Lower lobe of right lung (tissue), 2 donors: ENCODE results near the gene ZDHHC8. TPM values are rescaled to one million over a fixed set of nuclear protein-coding genes. Genes with fewer than 3 reads are reported as not detected.

ENCODE experiments used
- ATAC-seq, 2 donors: fragments of 200-7000 bp; cut with Tn5 transposase; one replicate each; pipeline ENCODE4 v1.9.1; 2020 to 2022; ENCODE audit warnings: mild to moderate bottlenecking in 2 of 2, moderate library complexity in 2 of 2
- DNase-seq: peaks from one replicate; pipeline ENCODE4 v3.0.0-alpha.2; 2020
- H3K27ac ChIP-seq: fragments of 200-600 bp; one replicate; pipeline ENCODE4 v1.8.0; 2022
- H3K27me3 ChIP-seq: fragments of 200-600 bp; one replicate; pipeline ENCODE4 v1.8.0; 2022; ENCODE audit warnings: low read depth
- H3K36me3 ChIP-seq: fragments of 200-600 bp; one replicate; pipeline ENCODE4 v1.8.0; 2022; ENCODE audit warnings: mild to moderate bottlenecking
- H3K4me1 ChIP-seq: fragments of 200-600 bp; one replicate; pipeline ENCODE4 v1.8.0; 2022
- H3K4me3 ChIP-seq: fragments of 200-600 bp; one replicate; pipeline ENCODE4 v1.8.0; 2022; ENCODE audit warnings: mild to moderate bottlenecking
- H3K9me3 ChIP-seq: fragments of 200-600 bp; one replicate; pipeline ENCODE4 v1.8.0; 2022
- CTCF ChIP-seq: fragments of 200-600 bp; IDR thresholded peaks from one replicate; pipeline ENCODE4 v1.8.0; 2022; ENCODE audit warnings: antibody characterized with exemption, mild to moderate bottlenecking
- intact Hi-C: fragments of 100-400 bp; cut with DNase I; formaldehyde crosslinking; loops from one replicate; pipeline ENCODE4 v1.11.0; 2022
- total RNA-seq: library from RNA; stranded (reverse); fragmentation: NEBNext Ultra II Directional; extraction: Animal tissue kit (Norgen Biotek cat#: 25700); gene quantifications from one replicate; pipeline ENCODE4 v1.2.1, GENCODE V29; 2021
- donor health status: DM: no; HTN: yes; CAD: no; lungs with severe emphysema.

The ZDHHC8 gene
- total RNA-seq, 1 donor from 2014 or later, result 77.2 TPM

DNA sequence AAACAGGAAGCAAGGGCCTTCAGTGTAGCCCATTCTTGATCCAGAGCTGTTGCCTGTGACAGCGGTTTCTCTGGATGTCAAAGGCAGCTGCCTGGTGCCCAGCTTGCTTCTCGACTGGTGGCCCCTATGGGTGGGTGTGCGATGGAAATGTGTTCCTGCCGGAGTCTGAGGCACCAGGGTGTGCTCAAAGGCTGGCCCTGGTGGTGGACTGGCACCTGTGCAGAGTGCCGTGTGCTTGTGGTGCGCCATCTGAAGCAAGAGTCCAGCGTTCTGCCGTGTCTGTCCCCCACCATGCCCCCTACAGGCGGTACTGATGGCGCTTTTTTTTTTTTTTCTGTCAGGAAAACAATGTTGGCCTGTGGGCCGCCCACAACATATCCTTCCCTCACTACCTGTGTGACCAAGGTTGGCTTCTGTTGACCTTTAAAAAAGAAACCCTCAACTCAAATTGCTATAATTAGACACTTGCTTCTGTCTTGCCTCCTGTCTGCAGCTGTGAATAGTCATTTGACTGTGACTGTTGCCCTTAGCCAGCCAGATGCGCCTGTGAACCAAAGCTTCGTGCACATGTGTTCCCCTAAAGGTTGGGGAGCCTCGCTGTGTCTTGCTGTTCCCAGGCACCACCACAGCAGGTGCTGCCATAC lies 20.4 kb upstream of the ZDHHC8 start:
- Histone ChIP-seq H3K27me3 (no peaks in the 10 kb centered on the region), H3K9me3 (no peaks in the 10 kb centered on the region), H3K4me1 (peaks cover 7% of the 10 kb centered on the region), H3K27ac (no peak overlapping the region), H3K36me3 (peaks cover 99% of the 10 kb centered on the region), H3K4me3 (no peak overlapping the region)
- ATAC-seq (no peak), DNase-seq (peak; percentile 44)
- TF ChIP-seq CTCF, result peak; percentile 25
- intact Hi-C loops, result no loop called here

DNA sequence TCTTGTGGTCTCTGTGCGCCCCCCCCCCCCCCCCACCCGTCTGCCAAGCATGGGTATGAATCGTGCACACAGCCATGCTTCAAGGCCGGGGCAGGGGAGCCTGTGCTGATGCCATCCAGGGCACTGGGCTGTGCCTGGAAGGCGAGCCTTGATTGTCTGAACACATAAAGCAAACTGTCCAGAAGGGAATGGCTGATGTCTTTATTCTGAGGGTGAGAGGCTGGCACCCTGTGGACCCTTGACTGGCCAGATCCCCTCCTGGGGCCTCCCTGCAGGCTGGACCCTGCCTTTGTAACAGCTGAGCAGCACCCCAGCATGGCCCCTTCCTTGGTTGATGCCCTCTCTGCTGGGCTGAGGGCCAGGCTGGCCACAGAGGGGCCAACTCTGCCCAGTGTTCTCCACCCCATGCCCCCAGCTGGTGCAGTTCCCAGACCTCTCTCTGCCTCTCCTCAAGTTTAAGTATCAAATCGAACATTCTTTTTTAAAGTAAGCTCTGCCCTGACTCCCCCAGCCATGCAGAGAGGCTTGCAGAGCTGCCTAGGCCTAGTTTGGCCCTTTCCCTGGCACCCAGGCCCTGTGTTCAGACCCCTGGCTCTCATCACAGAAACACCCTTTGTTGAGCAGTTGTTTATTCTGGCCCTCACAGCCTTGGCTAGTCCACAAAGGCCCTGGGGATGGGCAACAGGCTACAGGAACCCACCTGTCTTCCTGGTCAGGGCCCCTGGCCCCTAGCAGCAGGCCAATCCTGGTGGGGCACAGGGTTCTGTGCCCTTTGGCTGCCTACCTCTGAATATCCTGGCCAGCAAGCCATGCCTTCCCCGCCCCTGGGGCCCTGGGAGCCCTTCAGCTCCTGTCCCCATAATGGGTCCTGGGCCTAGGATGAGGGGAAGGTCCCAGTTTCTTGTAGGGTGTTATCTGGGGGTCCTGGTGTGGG lies 19.6 kb upstream of the ZDHHC8 start:
- H3K27me3 ChIP-seq, result no peaks in the 10 kb centered on the region
- TF ChIP-seq CTCF, result no peak
- DNase-seq (peak; percentile 35), ATAC-seq (no peak)
- no peak overlapping the region for H3K27ac ChIP-seq
- no peaks in the 10 kb centered on the region for H3K9me3 ChIP-seq
- intact Hi-C loops, result no loop called here
- peaks cover 91% of the 10 kb centered on the region for H3K36me3 ChIP-seq
- H3K4me3 ChIP-seq, result no peak overlapping the region
- peaks cover 11% of the 10 kb centered on the region for H3K4me1 ChIP-seq

GRCh38 chr22:20112623-20113511 lies 18.7 kb upstream of the ZDHHC8 start:
- no peak for TF ChIP-seq CTCF
- DNase-seq, result peak; percentile 42
- Histone ChIP-seq H3K36me3 (peaks cover 82% of the 10 kb centered on the region), H3K27me3 (no peaks in the 10 kb centered on the region), H3K27ac (no peak overlapping the region), H3K4me1 (peaks cover 13% of the 10 kb centered on the region), H3K9me3 (no peaks in the 10 kb centered on the region), H3K4me3 (no peak overlapping the region)
- no peak for ATAC-seq
- intact Hi-C loops, result no loop called here

- no peak overlapping the region for H3K27ac ChIP-seq
- peaks cover 21% of the 10 kb centered on the region for H3K4me1 ChIP-seq
- no peak for DNase-seq
- no peaks in the 10 kb centered on the region for H3K9me3 ChIP-seq
- no peak overlapping the region for H3K4me3 ChIP-seq
- intact Hi-C loops, result no loop called here
- peaks cover 73% of the 10 kb centered on the region for H3K36me3 ChIP-seq
- ATAC-seq, result no peak
- TF ChIP-seq CTCF, result no peak
- no peaks in the 10 kb centered on the region for H3K27me3 ChIP-seq
These were observed 17.9 kb upstream of the ZDHHC8 start for GRCh38 chr22:20113551-20114310.
